GM12892 (cell line): ENCODE results near the gene MYLK.

Source experiments
- POLR2A ChIP-seq: IDR thresholded peaks from 2 replicates; pipeline ENCODE4 v1.6.1; 2011; ENCODE audit warnings: low read depth, low read length, control low read depth
- POLR2AphosphoS5 ChIP-seq: IDR thresholded peaks from 2 replicates; pipeline ENCODE4 v1.6.1; 2011; ENCODE audit warnings: low read depth, low read length, control low read depth
- TAF1 ChIP-seq: IDR thresholded peaks from 2 replicates; pipeline ENCODE4 v1.6.1; 2011; ENCODE audit warnings: low read depth, mild to moderate bottlenecking, control low read depth, low read length, borderline replicate concordance

DNA sequence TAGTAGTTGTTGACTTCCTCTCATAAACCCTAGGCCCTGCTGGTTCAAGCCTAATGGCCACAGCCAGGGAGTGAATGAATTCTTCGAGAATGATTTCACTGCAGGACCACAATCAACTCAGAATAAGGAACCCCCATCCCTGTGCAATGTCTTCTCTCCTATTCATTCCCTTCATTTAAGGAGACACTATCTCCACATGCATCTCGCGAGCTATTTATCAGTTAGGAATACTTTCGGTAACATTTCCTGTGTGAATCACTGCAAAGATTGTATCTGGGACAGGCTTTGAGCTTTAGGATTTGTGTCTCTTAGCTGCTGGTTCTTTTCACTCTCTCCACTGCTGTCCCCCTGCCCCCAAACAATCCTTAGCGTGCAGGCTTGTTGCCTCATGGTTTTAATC lies 94.4 kb downstream of the MYLK start:
- TF ChIP-seq POLR2AphosphoS5: no peak
- TF ChIP-seq POLR2A: no peak
- TF ChIP-seq TAF1: no peak
